Measurements from ENCODE around the gene SEMA4A.

SEMA4A gene

DNA sequence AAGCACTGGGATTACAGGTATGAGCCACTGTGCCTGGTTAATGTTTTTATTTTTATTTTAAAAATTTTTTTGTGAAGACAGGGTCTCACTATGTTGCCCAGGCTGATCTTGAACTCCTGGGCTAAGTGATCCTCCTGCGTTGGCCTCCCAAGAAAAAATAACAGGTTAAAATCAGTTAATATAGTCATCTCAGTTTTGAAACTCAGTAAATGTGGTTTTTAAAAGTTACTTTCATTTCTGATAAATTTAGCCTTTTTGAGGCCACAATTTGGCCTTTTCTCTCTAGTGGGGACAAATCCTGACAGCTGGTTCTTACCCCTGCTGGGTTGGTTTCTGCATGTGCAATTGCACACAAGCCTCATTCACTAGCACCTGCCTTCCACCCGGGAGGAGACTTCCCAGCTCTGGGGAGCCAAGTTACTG, 72.7 kb downstream of the SEMA4A start:
- no peak for DNase-seq (ENCODE audit: low read depth in 1 of 2, low spot score in 1 of 2)

DNA sequence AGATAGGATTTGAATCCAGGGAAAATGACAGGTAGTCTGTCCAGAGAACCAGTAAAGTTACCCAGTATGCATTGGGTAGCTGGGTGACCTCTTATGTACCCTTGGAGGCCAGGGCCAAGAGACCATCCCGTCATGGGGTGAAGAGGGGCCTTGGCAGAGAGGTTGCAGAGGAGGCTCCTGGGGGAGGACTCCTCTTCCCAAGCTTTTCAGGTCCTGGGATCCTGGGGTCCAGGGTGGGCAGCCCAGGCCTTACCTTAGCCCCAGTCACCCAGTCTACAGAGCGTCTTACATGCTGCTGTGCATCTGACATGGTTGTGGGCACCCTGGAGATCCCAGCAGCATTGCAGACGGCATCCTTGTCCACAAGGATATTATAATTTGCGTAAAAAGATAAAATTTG, 73.4 kb downstream of the SEMA4A start:
- DNase-seq (ENCODE audit: low read depth in 1 of 2, low spot score in 1 of 2), result no peak
